Osteocyte (in vitro differentiated cells): ENCODE results near the gene LBX1. TPM values are rescaled to one million over a fixed set of nuclear protein-coding genes. Genes with fewer than 3 reads are reported as not detected.

Source experiments
- DNase-seq: peaks from one replicate; pipeline ENCODE4 v3.0.0; 2021; ENCODE audit warnings: mixed read lengths; ENCODE audit not compliant: unreplicated experiment; ENCODE audit errors: extremely low spot score
- H3K27ac Mint-ChIP-seq: one replicate; pipeline ENCODE4 v1.8.0; 2021; ENCODE audit warnings: mild to moderate bottlenecking, mixed read lengths; ENCODE audit not compliant: unreplicated experiment
- H3K27me3 Mint-ChIP-seq: one replicate; pipeline ENCODE4 v1.8.0; 2021; ENCODE audit warnings: mixed read lengths; ENCODE audit not compliant: unreplicated experiment
- H3K36me3 Mint-ChIP-seq: one replicate; pipeline ENCODE4 v1.8.0; 2021; ENCODE audit warnings: mixed read lengths; ENCODE audit not compliant: unreplicated experiment
- H3K4me1 Mint-ChIP-seq: one replicate; pipeline ENCODE4 v1.8.0; 2021; ENCODE audit warnings: mixed read lengths; ENCODE audit not compliant: unreplicated experiment
- H3K4me3 Mint-ChIP-seq: one replicate; pipeline ENCODE4 v1.8.0; 2021; ENCODE audit warnings: mild to moderate bottlenecking, moderate library complexity, mixed read lengths; ENCODE audit not compliant: unreplicated experiment
- H3K9me3 Mint-ChIP-seq: one replicate; pipeline ENCODE4 v1.8.0; 2021; ENCODE audit warnings: mixed read lengths; ENCODE audit not compliant: unreplicated experiment
- total RNA-seq: library from RNA; stranded (reverse); gene quantifications from 2 replicates; pipeline ENCODE4 v1.2.1, GENCODE V29; 2021
- TF ChIP-seq, protein P1 (sequence below): fragments of 200-600 bp; sonication (generic); IDR thresholded peaks from 2 replicates; pipeline ENCODE4 v1.5.0; 2021; ENCODE audit warnings: antibody characterized with exemption, mild to moderate bottlenecking, moderate library complexity

LBX1 gene
- total RNA-seq, 1 donor from 2014 or later: not detected

DNA sequence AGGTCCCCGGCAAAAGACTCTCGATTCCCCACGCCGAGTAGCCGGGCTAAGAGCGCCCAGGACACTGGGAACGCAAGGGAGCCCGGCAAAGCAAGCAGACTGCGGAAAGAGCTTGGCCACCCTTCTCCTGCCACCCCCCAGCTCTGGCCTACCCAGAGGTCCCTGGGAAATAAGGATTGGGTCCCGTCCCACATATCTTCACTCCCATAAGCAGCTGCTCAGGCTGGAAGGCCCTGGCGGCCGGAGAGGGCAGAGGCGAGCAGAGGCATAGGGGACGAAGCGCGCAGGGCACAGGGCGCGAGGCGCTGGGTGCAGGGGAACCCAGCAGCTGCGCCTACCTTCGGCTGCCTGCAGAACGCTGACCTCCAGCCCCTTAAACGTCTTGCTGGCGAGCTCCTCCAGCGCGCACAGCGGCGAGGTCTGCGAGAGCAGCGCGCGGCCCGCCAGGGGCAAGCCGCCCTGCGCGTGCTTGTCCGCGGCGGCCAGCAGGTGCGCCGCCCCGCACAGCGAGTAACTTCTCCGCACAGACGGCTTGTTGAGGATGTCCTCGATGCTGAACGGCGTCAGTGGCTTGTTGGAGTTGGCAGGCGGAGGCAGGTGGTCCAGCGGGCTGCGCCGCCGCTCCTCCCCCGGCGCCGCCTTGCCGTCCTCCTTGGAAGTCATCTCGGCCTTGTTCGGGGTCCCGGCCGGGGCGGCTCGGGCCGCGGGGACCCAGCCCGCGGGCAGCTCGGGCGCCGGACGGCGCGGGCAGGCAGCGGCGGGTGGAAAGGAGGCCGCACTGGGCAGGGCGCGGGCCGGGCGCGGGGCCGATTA lies 904 bp downstream of the LBX1 start:
- DNase-seq: no peak
- peaks cover 5% of the 10 kb centered on the region for H3K36me3 Mint-ChIP-seq
- H3K4me3 Mint-ChIP-seq: no peak overlapping the region

DNA sequence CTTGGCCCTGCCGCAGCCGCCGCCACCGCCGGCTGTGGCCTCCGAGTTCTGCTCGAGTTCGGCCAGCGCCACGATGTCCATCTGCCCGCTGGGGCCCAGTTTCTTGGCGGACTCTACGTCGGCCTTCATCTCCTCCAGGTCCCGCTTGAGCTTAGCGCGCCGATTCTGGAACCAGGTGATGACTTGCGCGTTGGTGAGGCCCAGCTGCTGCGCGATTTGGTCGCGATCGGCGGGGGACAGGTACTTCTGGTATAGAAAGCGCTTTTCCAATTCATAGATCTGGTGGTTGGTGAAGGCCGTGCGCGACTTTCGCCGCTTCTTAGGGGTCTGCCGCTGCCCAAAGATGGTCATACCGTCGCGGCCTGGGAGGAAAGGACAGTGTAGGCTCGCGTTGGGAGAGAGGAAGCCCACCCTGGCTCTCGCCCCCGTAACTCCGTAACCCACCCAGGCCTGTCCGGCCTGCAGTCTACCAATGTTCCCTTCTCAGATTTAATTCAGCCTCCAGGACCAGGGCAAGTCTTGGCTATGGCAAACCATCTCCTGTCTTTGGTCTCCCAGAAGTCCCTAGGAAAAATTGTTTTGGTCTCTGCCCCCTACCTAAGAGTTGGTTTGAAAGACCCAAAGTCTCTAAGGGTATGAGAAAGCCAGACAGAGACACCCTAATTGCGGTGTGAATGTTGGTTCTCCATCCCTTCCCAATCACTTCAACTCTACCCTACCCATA lies 1.7 kb downstream of the LBX1 start:
- H3K9me3 Mint-ChIP-seq: no peaks in the 10 kb centered on the region
- H3K27me3 Mint-ChIP-seq: peaks cover 70% of the 10 kb centered on the region
- H3K27ac Mint-ChIP-seq: no peak overlapping the region
- peaks cover 5% of the 10 kb centered on the region for H3K36me3 Mint-ChIP-seq
- no peak for DNase-seq
- TF ChIP-seq, protein P1, sequence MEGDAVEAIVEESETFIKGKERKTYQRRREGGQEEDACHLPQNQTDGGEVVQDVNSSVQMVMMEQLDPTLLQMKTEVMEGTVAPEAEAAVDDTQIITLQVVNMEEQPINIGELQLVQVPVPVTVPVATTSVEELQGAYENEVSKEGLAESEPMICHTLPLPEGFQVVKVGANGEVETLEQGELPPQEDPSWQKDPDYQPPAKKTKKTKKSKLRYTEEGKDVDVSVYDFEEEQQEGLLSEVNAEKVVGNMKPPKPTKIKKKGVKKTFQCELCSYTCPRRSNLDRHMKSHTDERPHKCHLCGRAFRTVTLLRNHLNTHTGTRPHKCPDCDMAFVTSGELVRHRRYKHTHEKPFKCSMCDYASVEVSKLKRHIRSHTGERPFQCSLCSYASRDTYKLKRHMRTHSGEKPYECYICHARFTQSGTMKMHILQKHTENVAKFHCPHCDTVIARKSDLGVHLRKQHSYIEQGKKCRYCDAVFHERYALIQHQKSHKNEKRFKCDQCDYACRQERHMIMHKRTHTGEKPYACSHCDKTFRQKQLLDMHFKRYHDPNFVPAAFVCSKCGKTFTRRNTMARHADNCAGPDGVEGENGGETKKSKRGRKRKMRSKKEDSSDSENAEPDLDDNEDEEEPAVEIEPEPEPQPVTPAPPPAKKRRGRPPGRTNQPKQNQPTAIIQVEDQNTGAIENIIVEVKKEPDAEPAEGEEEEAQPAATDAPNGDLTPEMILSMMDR: no peak
- peak overlapping the region; percentile 9 for H3K4me3 Mint-ChIP-seq
- H3K4me1 Mint-ChIP-seq: peaks cover 35% of the 10 kb centered on the region

More for the DNA sequence above, 904 bp downstream of the LBX1 start:
- TF ChIP-seq, protein P1: no peak
- no peaks in the 10 kb centered on the region for H3K9me3 Mint-ChIP-seq
- H3K27me3 Mint-ChIP-seq: peaks cover 72% of the 10 kb centered on the region
- H3K27ac Mint-ChIP-seq: no peak overlapping the region
- H3K4me1 Mint-ChIP-seq: peaks cover 29% of the 10 kb centered on the region

DNA sequence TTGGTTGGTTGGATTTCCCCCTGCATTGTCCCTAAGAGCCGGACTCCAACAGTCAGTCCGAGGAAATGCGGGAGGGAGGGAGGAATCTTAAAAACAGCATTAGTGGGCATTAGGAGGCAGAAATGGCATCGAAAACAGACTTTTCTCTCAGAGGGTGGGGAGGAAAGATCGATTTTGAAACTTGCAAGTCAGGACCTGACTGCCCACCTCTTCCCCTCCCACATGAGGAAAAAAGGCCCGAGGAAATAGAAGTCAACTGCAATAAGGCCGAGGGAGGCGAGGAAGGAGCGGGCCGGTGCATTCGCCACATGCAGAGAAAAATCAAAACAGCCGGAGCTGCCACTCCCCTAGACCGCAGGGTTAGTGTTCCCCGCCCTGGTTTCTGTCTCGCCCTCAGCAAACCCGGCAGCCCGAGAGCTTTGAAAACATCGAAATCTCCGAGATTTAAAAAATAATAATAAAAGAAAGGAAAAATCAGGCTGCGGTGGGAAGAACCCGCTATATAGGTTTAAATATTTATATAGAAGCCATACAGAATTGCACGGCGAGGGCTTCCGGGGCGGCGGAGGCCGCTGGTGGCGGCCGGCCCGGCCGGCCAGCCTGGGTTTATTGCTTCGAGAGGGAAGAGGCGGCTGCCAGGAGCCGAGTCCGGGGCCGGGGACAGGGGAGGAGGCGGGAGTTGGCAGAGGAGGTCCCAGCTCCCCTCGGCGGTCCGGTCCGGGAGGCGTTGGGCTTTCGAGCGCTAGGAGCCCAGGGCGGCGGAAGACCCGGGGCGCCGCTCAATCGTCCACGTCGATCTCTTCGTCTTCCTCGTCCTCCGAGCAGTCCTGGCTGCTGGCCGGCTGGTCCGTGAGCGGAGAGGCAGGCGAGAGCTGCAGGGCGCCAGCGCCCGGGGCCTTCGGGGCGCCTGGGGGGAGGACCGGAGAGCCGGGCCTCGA lies 2.5 kb downstream of the LBX1 start:
- Mint-ChIP-seq H3K27ac (no peak overlapping the region), H3K36me3 (peaks cover 5% of the 10 kb centered on the region), H3K9me3 (no peaks in the 10 kb centered on the region), H3K4me3 (peak overlapping the region; percentile 65), H3K4me1 (peaks cover 36% of the 10 kb centered on the region), H3K27me3 (peaks cover 68% of the 10 kb centered on the region)
- DNase-seq: no peak
- TF ChIP-seq, protein P1: no peak

DNA sequence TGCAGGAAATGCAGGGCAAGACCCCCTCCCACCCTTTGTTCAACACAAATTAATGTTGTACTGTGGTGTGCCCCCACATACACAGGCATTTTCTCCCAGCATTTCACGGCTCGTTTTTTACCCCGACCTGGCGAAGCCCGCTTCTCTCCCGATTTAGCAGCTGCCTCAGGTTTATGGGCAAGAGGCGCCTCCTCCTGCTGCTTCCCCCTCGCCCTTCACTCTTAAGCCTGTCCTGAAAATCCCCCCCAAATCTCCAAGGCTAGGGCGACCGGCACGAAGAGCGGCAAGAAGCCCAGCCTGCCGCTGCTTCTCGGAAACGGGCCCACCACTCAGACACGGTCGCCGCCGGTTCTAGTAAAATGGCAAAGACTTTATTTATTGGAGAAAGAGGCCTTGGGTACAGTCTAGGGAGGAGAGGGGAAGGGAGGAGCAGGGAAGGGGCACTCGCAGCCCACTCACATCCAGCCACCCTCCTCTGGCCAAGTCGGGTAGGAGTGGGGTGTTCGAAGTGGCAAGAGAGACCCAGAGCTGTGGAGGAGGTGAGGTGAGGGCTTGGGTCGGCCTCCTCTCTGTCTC lies 3.3 kb downstream of the LBX1 start:
- Mint-ChIP-seq H3K9me3 (no peaks in the 10 kb centered on the region), H3K36me3 (peaks cover 5% of the 10 kb centered on the region), H3K27ac (no peak overlapping the region), H3K4me1 (peaks cover 36% of the 10 kb centered on the region), H3K4me3 (peak overlapping the region; percentile 65), H3K27me3 (peaks cover 68% of the 10 kb centered on the region)
- DNase-seq: no peak
- TF ChIP-seq, protein P1: no peak
